HT1080 (cell line): ENCODE measurements around the gene TAX1BP3. TPM values are rescaled to one million over a fixed set of nuclear protein-coding genes. Genes with fewer than 3 reads are reported as not detected.

ENCODE experiments used
- DNase-seq: peaks from one replicate; pipeline ENCODE4 v3.0.0-alpha.2; 2015; ENCODE audit warnings: low read depth
- total RNA-seq: library from RNA; depleted of rRNA; stranded (reverse); fragments of >200 nt; shearing (Covaris generic); gene quantifications from 2 replicates; pipeline ENCODE4 v1.2.3, GENCODE V29; 2014; rRNA removed

Gene TAX1BP3
- total RNA-seq, 1 experiment from 2014 or later = 272 TPM

DNA sequence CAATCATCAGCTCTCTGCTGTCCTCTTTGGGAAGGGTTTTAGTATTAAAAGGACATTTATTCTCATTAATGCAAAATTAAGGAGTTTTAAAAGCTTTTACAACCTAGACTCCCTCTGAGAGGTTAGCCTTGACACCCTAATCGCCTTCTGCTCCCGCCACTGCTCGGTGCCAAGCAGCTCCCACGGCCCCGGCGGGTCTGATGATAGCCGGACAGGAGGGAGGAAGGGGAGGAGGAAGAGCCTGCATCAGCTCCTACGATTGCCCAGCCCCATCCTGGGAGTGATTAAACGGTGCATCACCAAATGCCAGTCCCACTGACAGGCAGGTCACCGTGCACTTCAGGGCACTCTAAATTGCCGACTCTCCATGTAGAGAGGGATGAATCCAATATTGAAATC is 40.6 kb downstream of the TAX1BP3 start:
- no peak for DNase-seq

DNA sequence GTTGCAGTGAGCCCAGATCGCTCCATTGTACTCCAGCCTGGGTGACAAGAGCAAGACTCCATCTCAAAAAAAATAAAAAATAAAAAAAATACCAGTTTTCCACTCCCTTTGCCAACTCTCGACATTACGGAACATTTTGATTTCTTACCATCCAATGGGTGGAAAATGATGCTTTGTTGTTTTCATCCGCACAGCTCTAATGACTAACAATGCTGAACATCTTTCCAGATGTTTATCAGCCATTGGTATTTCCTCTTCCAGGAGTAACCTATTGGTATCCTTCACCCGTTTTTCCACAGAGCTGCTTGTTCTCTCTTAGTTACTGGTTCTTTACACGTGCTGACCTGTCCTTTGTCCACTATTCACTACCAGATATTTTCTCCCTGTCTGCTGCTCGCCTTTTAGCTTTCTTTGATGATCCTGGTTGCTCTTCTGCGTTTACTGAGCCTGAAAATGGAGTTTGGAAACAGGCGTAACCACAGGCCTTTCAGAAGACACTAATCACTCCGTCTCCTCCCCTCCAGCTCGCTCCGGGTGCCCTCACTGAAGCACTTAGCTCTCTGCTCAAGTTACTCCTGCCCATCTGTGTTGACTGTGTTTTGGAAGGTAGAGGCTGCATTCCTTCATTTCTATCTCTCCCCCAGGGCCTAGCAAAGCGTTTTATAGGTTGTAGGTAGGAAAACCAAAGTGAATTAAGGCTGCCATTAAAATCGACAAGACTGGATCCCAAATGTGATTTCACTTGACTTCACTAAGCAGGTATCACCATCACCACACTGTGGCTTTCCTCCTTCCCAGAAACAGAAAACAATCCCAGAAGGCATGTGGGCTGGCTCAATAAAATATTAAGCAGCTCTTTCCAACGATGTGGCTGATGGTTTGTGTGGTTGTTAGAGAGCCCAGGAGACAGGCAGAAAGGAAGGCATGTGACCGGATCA is 41.3 kb downstream of the TAX1BP3 start:
- no peak for DNase-seq

DNA sequence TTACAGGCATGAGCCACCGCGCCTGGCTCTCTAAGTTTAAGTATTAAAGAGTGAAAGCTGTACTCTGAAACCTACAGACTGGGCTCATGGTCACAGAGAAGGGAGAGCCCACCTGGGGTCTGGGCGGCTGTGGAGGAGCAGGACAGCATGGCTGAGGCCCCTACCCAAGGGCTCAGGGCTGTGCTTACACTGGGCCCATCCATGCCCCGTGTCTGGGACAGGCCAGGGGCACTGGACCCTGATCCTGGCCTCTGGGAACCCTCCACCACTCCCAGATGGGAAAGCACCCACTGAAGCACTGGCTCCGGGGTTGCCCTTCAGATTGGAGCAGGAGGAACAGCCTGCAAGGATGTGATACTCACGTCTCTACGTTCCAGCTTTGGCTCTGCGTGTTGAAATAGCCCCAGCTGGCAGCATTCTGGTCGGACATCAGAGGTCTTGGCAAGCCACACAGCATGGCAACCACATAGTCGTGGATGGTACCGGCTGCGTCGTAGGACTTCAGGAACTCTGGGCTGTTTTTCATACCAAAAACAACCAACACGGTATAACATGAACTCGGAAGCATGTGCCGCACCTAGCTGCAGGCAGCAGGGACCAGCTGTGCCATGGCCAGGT is 45.3 kb downstream of the TAX1BP3 start:
- DNase-seq = no peak

GRCh38 chr17:3621146-3621720 is 47.1 kb downstream of the TAX1BP3 start:
- no peak for DNase-seq

GRCh38 chr17:3615160-3615870 is 53.1 kb downstream of the TAX1BP3 start:
- DNase-seq = no peak

DNA sequence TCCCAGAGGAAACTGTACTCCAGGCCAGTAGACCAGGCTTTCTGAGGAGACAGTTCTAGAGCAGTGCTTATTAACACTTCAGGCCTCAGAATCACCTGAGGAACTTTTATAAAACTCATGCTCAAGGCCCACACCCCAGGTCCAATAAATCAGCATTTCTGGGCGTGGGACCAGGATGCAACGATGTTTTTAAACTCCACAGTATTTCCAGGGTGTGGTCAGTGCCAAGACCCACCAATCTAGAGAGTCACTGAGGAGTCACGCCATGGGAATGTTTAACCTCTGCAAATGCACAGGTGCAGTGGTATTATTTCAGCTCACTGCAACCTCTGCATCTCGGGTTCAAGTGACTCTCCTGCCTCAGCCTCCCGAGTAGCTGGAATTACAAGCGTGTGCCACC is 55.3 kb downstream of the TAX1BP3 start:
- DNase-seq = no peak

Other genes with a start within 250 kb of the TAX1BP3 start
- gene OR1E2, start 234.7 kb downstream of the TAX1BP3 start, total RNA-seq = not detected in 2 replicates
- not detected in 2 replicates for gene SPATA22, start 196.8 kb downstream of the TAX1BP3 start, total RNA-seq
- not detected in 2 replicates for gene ASPA, start 192.6 kb downstream of the TAX1BP3 start, total RNA-seq
- 0.02 and 0.07 TPM in 2 replicates for gene TRPV3, start 110.8 kb downstream of the TAX1BP3 start, total RNA-seq
- gene TRPV1, start 59.2 kb downstream of the TAX1BP3 start, total RNA-seq = 1.2 and 1.3 TPM in 2 replicates
- gene SHPK, start 32.3 kb downstream of the TAX1BP3 start, total RNA-seq = 24.7 and 31.2 TPM in 2 replicates
- gene CTNS, start 31.8 kb downstream of the TAX1BP3 start, total RNA-seq = 29.4 and 30.2 TPM in 2 replicates
- 36.8 and 69.7 TPM in 2 replicates for gene EMC6, start 234 bp upstream of the TAX1BP3 start, total RNA-seq
- 11.7 and 15.9 TPM in 2 replicates for gene P2RX5, start 27.6 kb upstream of the TAX1BP3 start, total RNA-seq
- gene HASPIN, start 55.3 kb upstream of the TAX1BP3 start, total RNA-seq = 27.9 and 28.1 TPM in 2 replicates
- 26.9 and 34.0 TPM in 2 replicates for gene ITGAE, start 132.6 kb upstream of the TAX1BP3 start, total RNA-seq
- 20.5 and 23.6 TPM in 2 replicates for gene NCBP3, start 177.7 kb upstream of the TAX1BP3 start, total RNA-seq
- gene CAMKK1, start 224.5 kb upstream of the TAX1BP3 start, total RNA-seq = 9.2 and 11.8 TPM in 2 replicates
- not detected in 2 replicates for gene P2RX1, start 247.9 kb upstream of the TAX1BP3 start, total RNA-seq